ENCODE data around the gene POFUT1.

DNA sequence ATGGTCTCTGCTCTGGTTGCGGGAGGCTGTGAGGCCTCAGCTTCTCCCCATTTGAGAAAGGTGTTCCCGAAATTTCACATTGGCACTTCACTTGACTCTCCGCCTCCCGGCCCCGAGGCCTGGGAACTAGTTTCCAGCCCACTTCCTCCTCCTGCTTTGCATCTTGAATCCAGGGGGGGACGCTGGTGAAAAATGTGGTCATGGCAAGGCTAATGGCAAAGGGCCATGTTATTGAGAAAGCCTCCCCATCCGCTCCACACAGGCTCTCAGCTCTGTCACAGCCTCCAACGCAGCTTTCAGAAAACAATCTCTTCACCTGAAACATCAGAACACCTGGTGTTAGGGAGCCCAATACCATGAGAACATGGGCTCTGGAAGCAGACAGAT, 5.7 kb upstream of the POFUT1 start:
- TF ChIP-seq, protein P1, sequence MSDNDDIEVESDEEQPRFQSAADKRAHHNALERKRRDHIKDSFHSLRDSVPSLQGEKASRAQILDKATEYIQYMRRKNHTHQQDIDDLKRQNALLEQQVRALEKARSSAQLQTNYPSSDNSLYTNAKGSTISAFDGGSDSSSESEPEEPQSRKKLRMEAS (IDR thresholded peaks at IDR 0.05): no peak
- no peak for TF ChIP-seq CTCF (IDR thresholded peaks at IDR 0.05; ENCODE audit: control extremely low read depth in 1 of 3, insufficient read depth in 1 of 3, low read depth in 1 of 3, low read length in 3 of 3)
- no peak for TF ChIP-seq CEBPB (IDR thresholded peaks at IDR 0.05; ENCODE audit: low read depth, low read length)
- no peak for TF ChIP-seq YY1 (IDR thresholded peaks at IDR 0.05; ENCODE audit: low read depth, low read length)
- no peak for TF ChIP-seq EP300 (IDR thresholded peaks at IDR 0.05; ENCODE audit: borderline replicate concordance in 1 of 2, low read depth in 2 of 2, low read length in 2 of 2)
- TF ChIP-seq SP2 (IDR thresholded peaks at IDR 0.05; ENCODE audit: low read length): no peak
- no peak for TF ChIP-seq CBX5 (IDR thresholded peaks at IDR 0.05; ENCODE audit: low read depth, low read length)
- TF ChIP-seq TAF1 (IDR thresholded peaks at IDR 0.05; ENCODE audit: low read depth, low read length): no peak
- TF ChIP-seq EGR1 (IDR thresholded peaks at IDR 0.05; ENCODE audit: borderline replicate concordance, low read depth, low read length): no peak
- TF ChIP-seq POLR2AphosphoS5 (IDR thresholded peaks at IDR 0.05; ENCODE audit: low read depth, low read length): no peak
- TF ChIP-seq SIN3A (conservative IDR thresholded peaks at IDR 0.05 in 1 of 2, IDR thresholded peaks at IDR 0.05 in 1 of 2; ENCODE audit: low read depth in 1 of 2, low read length in 2 of 2): no peak
- no peak for TF ChIP-seq POLR2A (IDR thresholded peaks at IDR 0.05; ENCODE audit: control extremely low read depth in 1 of 2, low read depth in 2 of 2, low read length in 2 of 2)
